COLO668 (cell line): ENCODE measurements around the gene SFT2D2.

Experiments
- DNase-seq: peaks from one replicate; lab custom pipeline; 2025; ENCODE audit not compliant: unreplicated experiment; lab: John Stamatoyannopoulos, UW

SFT2D2 gene

GRCh38 chr1:168301664-168302320 lies 76.0 kb downstream of the SFT2D2 start:
- no peak for DNase-seq
